PC-9 (cell line): Measurements from ENCODE around the gene CNNM4.

Experiments used
- EZH2 ChIP-seq: fragments of 200-600 bp; sonication (generic); IDR thresholded peaks from 2 replicates; pipeline ENCODE4 v1.8.0; 2017; ENCODE audit warnings: antibody characterized with exemption, low read depth
- TF ChIP-seq, protein P1 (sequence below): fragments of 200-600 bp; sonication (generic); conservative IDR thresholded peaks from 2 replicates; pipeline ENCODE4 v1.6.1; 2017; ENCODE audit warnings: mixed run types, antibody characterized with exemption, mild to moderate bottlenecking, moderate library complexity

DNA sequence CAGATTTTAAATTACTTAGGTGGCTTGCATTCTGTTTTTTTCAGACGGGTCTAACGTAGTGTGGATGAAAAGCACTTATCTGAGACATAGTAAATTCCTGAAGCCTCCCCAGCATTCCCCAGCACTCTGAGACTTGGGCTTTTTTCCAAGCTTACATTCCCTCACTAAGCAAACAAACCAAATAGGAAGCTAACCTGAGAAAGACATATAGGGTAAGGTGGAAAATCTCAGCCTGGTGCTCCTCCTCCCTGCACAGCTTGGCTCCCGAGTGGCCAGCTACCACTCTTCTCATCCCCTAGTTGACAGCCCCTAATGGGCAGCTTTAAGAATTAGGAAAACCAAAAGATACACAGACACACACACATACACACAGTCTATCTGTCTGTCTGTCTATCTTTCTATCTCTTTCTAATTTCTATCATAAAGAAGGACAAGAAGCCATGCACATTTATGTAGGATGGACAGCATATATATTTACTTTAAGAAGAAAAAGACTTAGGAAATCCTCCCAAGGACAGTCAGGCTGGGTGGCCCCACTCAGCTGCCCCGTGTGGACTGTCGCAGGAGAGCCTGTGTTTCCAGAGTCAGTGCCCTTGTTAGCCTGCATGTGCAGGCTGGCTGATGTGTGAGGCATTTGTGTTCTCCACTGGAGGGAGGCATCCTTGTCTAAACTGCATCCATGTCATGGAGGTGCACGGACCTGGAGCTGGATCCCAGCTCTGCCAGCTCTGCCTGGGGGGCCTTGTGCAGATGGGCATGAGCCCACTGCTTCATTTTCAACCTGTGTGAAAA, 63.6 kb downstream of the CNNM4 start:
- TF ChIP-seq EZH2 = no peak
- TF ChIP-seq, protein P1, sequence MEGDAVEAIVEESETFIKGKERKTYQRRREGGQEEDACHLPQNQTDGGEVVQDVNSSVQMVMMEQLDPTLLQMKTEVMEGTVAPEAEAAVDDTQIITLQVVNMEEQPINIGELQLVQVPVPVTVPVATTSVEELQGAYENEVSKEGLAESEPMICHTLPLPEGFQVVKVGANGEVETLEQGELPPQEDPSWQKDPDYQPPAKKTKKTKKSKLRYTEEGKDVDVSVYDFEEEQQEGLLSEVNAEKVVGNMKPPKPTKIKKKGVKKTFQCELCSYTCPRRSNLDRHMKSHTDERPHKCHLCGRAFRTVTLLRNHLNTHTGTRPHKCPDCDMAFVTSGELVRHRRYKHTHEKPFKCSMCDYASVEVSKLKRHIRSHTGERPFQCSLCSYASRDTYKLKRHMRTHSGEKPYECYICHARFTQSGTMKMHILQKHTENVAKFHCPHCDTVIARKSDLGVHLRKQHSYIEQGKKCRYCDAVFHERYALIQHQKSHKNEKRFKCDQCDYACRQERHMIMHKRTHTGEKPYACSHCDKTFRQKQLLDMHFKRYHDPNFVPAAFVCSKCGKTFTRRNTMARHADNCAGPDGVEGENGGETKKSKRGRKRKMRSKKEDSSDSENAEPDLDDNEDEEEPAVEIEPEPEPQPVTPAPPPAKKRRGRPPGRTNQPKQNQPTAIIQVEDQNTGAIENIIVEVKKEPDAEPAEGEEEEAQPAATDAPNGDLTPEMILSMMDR = no peak
